HPDE6-E6E7 (cell line): ENCODE data around the gene PHOSPHO1.
A peak's percentile ranks its signal among the peaks of the same experiment; 100 is the strongest.
"Not testable (repeated sequence)": the region's sequence is repeated elsewhere in the genome, so short reads cannot be mapped to it uniquely, and the experiment has no call there.

Source experiments
- DNase-seq: peaks from one replicate; pipeline ENCODE4 v3.0.0; 2011; ENCODE audit warnings: missing footprints; ENCODE audit errors: extremely low spot score

PHOSPHO1 gene

DNA sequence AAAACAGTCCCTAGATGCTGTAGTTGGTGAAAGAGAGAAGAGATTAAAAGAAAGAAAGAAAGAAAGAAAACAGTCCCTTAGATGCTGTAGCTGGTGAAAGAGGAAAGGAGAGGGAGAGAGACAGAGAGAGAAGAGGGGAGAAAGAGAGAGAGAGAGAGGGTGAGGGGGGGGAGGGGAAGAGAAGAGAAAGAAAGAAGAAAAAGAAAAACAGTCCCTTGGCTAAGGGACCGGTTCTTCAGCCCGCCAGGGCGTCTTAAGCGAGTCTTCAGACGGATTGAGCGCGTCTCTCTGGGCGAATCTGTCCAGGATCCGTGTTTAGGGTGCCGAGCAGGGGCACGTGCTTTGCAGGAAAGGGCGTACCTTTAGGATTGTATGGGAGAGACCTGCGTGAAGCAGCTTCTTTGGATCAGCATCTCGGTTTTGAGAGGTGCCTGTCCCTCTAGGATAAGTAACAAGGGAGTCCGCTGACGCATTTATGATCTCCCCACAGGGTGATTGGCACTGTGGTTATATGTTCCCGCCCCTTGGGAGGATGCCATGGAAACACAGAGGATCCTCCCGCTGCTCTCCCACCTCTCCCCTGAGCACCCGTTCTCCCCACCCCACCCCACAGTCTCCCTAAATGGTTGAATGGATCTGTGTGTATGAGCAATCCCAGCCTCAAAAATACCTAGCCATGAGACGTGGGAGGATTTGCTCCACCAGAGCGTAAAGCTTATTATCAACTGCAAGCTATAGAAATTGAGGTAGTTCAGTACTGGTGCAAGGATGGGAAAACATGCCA is 36.9 kb downstream of the PHOSPHO1 start:
- no peak for DNase-seq

DNA sequence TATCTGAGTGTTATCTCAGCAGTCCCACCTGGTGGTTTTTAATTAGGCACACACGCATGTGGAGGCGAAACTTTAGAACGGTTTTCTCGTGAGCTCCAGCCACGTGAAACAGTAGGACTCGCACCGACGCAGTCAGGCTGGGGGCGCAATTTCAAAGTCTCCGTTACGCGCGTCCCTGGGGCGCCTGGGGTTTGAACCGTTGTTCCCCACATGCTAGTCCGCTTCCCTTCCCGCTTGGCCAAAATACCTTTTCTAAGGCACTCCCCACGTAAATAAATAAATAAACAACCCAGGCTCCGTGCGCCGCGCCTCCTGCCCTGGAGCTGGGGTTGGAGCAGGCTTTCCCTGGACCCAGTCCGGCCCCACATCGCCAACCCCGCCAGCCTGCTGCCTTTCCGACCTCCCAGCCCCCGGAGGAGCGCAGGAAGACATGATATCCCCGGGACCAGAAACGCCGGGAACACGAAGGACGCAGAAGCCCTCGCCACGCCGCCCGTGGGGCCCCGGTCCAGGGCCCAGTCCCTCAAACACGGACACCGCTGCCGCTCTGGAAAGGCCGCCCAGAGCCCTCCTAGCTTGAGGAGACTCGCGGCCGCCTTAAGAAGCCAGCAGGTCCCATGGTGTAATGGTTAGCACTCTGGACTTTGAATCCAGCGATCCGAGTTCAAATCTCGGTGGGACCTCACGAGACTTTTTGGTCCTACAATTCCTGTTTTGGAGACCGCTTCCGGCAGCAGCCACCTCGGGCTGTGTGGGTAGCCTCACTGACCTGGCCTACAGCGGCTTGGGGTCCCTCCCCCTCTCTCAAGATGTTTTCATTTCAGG is 38.5 kb downstream of the PHOSPHO1 start:
- peak; percentile 64 for DNase-seq

DNA sequence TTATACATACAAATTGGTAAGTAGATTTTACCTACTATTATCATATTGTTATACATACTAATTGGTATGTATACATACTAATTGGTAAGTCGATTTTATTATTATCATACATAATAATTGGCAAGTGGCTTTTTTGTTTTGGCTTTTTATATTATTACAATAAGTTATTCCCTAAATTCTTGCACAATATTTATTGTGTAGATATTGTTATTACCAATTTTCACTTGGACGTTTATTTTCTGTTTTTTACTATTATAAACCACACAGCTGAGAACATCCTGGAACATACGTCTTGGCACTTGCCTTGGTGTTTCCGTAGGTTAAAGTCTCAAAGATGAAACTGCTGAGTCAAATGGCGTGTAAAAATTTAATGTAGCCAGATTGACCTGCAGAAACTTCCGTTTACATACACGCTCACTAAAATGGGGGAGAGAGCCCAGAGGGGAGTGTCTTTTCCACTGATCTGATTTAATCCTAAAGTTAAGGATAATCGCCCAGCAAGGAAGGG is 39.1 kb downstream of the PHOSPHO1 start:
- no peak for DNase-seq

GRCh38 chr17:49190932-49191331 is 39.7 kb downstream of the PHOSPHO1 start:
- no peak for DNase-seq

GRCh38 chr17:49187301-49187700 is 43.3 kb downstream of the PHOSPHO1 start:
- DNase-seq: no peak

GRCh38 chr17:49185381-49185780 is 45.2 kb downstream of the PHOSPHO1 start:
- DNase-seq: not testable (repeated sequence)

DNA sequence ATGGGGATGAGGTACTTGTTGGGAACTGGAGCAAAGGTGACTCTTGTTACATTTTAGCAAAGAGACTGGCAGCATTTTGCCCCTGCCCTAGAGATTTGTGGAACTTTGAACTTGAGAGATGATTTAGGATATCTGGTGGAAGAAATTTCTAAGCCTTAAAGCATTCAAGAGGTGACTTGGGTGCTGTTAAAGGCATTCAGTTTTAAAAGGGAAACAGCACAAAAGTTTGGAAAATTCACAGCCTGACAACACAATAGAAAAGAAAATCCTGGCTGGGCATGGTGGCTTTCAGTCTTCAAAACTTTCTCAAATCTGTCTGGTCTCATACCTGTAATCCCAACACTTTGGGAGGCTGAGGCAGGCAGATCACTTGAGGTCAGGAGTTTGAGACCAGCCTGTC is 46.1 kb downstream of the PHOSPHO1 start:
- DNase-seq: not testable (repeated sequence)

DNA sequence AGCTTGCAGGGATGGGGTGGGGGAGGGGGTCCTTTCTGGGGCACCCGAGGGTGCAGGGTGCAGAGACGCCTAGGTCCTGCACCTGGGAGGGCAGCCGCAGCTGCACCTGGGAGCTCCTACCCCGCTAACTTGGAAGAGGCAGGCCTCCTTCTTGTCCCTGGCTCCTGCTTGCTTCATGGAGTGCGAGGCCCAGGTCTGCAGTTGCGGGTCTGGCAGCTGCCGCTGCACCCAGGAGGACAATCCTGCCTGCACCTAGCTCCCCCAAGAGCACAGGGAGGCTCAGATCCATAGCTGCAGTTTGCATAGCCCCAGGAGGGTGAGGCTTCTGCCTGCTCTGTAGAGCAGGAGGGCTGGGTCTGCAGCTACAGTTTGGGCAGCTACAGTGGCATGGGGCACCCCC is 46.8 kb downstream of the PHOSPHO1 start:
- DNase-seq: no peak

DNA sequence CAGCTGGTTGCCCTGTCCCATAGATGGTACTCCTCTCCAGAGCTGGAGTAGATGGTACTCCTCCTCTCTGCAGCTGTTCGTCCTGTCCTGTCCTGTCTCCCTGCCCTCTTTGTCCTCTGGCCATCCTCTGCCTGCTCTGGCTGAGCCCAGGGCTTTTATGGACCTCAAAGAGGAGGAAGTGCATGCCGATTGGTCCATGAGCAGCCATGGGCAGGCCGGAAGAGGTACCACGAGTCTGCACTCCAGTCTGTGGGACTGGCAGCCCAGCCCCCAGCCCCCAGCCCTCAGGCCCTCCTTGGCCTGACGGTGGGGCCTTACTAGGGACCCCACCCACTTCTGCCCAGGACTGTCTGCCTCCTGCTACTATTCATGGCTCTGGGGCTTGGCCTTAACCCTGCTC is 47.2 kb downstream of the PHOSPHO1 start:
- DNase-seq: no peak

DNA sequence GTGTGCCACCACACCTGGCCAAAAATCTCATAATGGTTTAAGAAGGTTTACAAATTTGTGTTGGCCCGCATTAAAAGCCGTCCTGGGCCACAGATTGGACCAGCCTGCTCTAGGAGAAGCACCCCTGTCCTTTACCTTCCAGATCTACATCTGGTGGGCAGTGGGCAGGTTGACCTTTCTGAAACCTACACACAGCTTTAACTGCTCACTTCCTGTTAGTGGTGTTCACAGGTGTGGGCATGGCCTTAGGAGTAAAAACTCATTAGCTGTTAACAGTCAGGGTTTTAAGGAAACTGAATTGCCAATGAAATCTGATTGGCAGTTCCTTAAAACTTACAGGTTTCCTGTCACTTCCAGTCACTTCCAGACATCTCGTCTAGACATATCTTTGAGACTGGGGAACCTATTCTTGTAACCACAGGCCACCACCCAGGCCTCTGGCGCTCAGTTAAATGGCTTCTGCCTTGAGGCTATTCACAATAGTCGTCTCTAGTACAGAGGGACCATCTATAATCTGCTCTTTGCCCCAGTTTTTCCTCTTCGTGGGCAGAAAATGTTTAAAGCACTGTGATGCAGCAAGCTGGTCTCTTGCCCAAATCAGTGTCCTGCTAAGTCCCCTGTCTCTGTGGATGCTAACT is 49.5 kb downstream of the PHOSPHO1 start:
- no peak for DNase-seq

- DNase-seq: peak; percentile 33
Observed at GRCh38 chr17:49180303-49180702, 50.3 kb downstream of the PHOSPHO1 start.

DNA sequence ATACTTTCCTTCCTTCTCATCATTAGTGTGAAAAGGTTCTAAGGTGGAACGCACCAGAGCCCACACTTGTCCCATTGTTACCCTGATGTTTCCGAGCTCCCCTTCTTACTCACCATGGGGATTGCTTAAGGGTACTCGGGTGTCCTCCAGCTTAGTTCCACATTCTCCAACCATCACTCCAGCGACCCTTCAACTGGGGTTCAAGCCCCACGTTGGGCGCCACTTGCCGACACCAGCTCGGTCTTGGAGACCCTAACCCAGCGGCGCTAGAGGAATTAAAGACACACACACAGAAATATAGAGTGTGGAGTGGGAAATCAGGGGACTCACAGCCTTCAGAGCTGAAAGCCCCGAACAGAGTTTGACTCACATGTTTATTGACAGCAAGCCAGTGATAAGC is 54.6 kb downstream of the PHOSPHO1 start:
- not testable (repeated sequence) for DNase-seq
